OCI-LY1 (cell line): ENCODE measurements around the gene IL24.

Experiments
- H2AFZ ChIP-seq: fragments of 200-600 bp; sonication (generic), shearing (Covaris generic); 2 replicates; pipeline ENCODE4 v1.6.0; 2014; ENCODE audit warnings: antibody characterized with exemption, mild to moderate bottlenecking, low read length
- H3F3A ChIP-seq: fragments of 200-600 bp; sonication (generic), shearing (Covaris generic); 2 replicates; pipeline ENCODE4 v1.6.0; 2014; ENCODE audit warnings: mild to moderate bottlenecking, antibody characterized with exemption, low read length, moderate library complexity; ENCODE audit not compliant: insufficient read depth
- H3K27ac ChIP-seq: fragments of 200-600 bp; sonication (generic); 2 replicates; pipeline ENCODE4 v1.5.1; 2014; ENCODE audit warnings: low read length, mixed run types, mild to moderate bottlenecking, low read depth; ENCODE audit not compliant: poor library complexity, severe bottlenecking
- H3K27me3 ChIP-seq: fragments of 200-600 bp; sonication (generic); 2 replicates; pipeline ENCODE4 v1.6.0; 2014; ENCODE audit warnings: antibody characterized with exemption, mild to moderate bottlenecking, low read length, moderate library complexity; ENCODE audit not compliant: insufficient read depth
- H3K36me3 ChIP-seq: fragments of 200-600 bp; sonication (generic); 2 replicates; pipeline ENCODE4 v1.6.1; 2014; ENCODE audit warnings: mild to moderate bottlenecking, antibody characterized with exemption, low read length, moderate library complexity, mixed read lengths; ENCODE audit not compliant: insufficient read depth
- H3K4me1 ChIP-seq: fragments of 200-600 bp; sonication (generic); 2 replicates; pipeline ENCODE4 v1.5.1; 2014; ENCODE audit warnings: mild to moderate bottlenecking, low read length, moderate library complexity; ENCODE audit not compliant: insufficient read depth, severe bottlenecking
- H3K4me2 ChIP-seq: fragments of 200-600 bp; sonication (generic), shearing (Covaris generic); 2 replicates; pipeline ENCODE4 v1.6.1; 2014; ENCODE audit warnings: low read length
- H3K4me3 ChIP-seq: fragments of 200-600 bp; sonication (generic); 2 replicates; pipeline ENCODE4 v1.5.1; 2014; ENCODE audit warnings: low read length, low read depth, mild to moderate bottlenecking, mixed read lengths; ENCODE audit not compliant: poor library complexity, severe bottlenecking
- H3K79me2 ChIP-seq: fragments of 200-600 bp; shearing (Covaris generic); 2 replicates; pipeline ENCODE4 v1.6.1; 2016; ENCODE audit warnings: mixed run types, low read length, mixed read lengths; ENCODE audit not compliant: insufficient read depth
- H3K9ac ChIP-seq: fragments of 200-600 bp; sonication (generic), shearing (Covaris generic); 2 replicates; pipeline ENCODE4 v1.6.1; 2014; ENCODE audit warnings: mild to moderate bottlenecking, low read length, mixed read lengths
- H3K9me2 ChIP-seq: fragments of 200-600 bp; sonication (generic), shearing (Covaris generic); 2 replicates; pipeline ENCODE4 v1.6.1; 2014; ENCODE audit warnings: low read depth, mild to moderate bottlenecking, low read length, mixed read lengths
- H3K9me3 ChIP-seq: fragments of 200-600 bp; shearing (Covaris generic); 2 replicates; pipeline ENCODE4 v1.6.1; 2014; ENCODE audit warnings: low read length, mixed read lengths
- H4K20me1 ChIP-seq: fragments of 200-600 bp; sonication (generic), shearing (Covaris generic); 2 replicates; pipeline ENCODE4 v1.6.0; 2016; ENCODE audit warnings: mild to moderate bottlenecking, low read length; ENCODE audit not compliant: insufficient read depth
- CTCF ChIP-seq: fragments of 200-600 bp; sonication (generic), shearing (Covaris generic); IDR thresholded peaks from 2 replicates; pipeline ENCODE4 v1.5.1; 2017; ENCODE audit warnings: mild to moderate bottlenecking, antibody characterized with exemption, low read length, moderate library complexity, mixed read lengths
- EZH2 ChIP-seq: fragments of 200-600 bp; sonication (generic), shearing (Covaris generic); IDR thresholded peaks from 2 replicates; pipeline ENCODE4 v1.8.0; 2017; ENCODE audit warnings: borderline replicate concordance, mixed run types, mild to moderate bottlenecking, antibody characterized with exemption, low read length, moderate library complexity, mixed read lengths

IL24 gene

GRCh38 chr1:206951318-206952100 is 54.3 kb downstream of the IL24 start:
- no peak overlapping the region for H3K4me2 ChIP-seq
- no peak overlapping the region for H3K27ac ChIP-seq
- H3K4me1 ChIP-seq, result no peaks in the 10 kb centered on the region

GRCh38 chr1:206952171-206952570 is 54.9 kb downstream of the IL24 start:
- Histone ChIP-seq H3K36me3 (no peaks in the 10 kb centered on the region), H3K27ac (no peak overlapping the region), H3K9ac (no peak overlapping the region), H3K9me2 (no peaks in the 10 kb centered on the region), H3F3A (no peaks in the 10 kb centered on the region), H3K79me2 (no peaks in the 10 kb centered on the region), H3K9me3 (no peaks in the 10 kb centered on the region), H3K4me1 (no peaks in the 10 kb centered on the region), H3K4me3 (no peak overlapping the region), H4K20me1 (no peaks in the 10 kb centered on the region), H3K27me3 (0 out of 2 replicates have a peak, but pooled peaks cover 4% of the 10 kb centered on the region), H3K4me2 (no peak overlapping the region), H2AFZ (no peak overlapping the region)
- TF ChIP-seq CTCF (no peak), EZH2 (no peak)

More at GRCh38 chr1:206951318-206952100, 54.3 kb downstream of the IL24 start:
- H3K9ac ChIP-seq, result no peak overlapping the region
- 0 out of 2 replicates have a peak, but pooled peaks cover 4% of the 10 kb centered on the region for H3K27me3 ChIP-seq
- no peak overlapping the region for H2AFZ ChIP-seq
- no peak for TF ChIP-seq CTCF
- no peaks in the 10 kb centered on the region for H3K9me2 ChIP-seq
- H3K4me3 ChIP-seq, result no peak overlapping the region
- no peaks in the 10 kb centered on the region for H3K36me3 ChIP-seq
- H4K20me1 ChIP-seq, result no peaks in the 10 kb centered on the region
- H3F3A ChIP-seq, result no peaks in the 10 kb centered on the region
- H3K79me2 ChIP-seq, result no peaks in the 10 kb centered on the region
- no peaks in the 10 kb centered on the region for H3K9me3 ChIP-seq

- Histone ChIP-seq H3K4me3 (no peak overlapping the region), H3K9me2 (no peaks in the 10 kb centered on the region), H3K4me1 (no peaks in the 10 kb centered on the region), H3F3A (no peaks in the 10 kb centered on the region), H3K79me2 (no peaks in the 10 kb centered on the region), H2AFZ (no peak overlapping the region), H3K9me3 (no peaks in the 10 kb centered on the region), H3K9ac (no peak overlapping the region), H3K27me3 (0 out of 2 replicates have a peak, but pooled peaks cover 4% of the 10 kb centered on the region), H4K20me1 (no peaks in the 10 kb centered on the region), H3K36me3 (no peaks in the 10 kb centered on the region), H3K27ac (no peak overlapping the region), H3K4me2 (no peak overlapping the region)
- no peak for TF ChIP-seq CTCF
- TF ChIP-seq EZH2, result no peak
Measured at GRCh38 chr1:206953126-206953525, 55.9 kb downstream of the IL24 start.
